ENCODE measurements around the gene PTPRN2.

Gene PTPRN2

GRCh38 chr7:157828881-157829280, 758.7 kb downstream of the PTPRN2 start:
- in situ Hi-C loops (cut with HindIII; ENCODE audit: low pct_ligation_motif_present, low pct_unique_long_range_greater_than_20kb, low sequenced_read_pairs): no loop called here
- DNase-seq: no peak

DNA sequence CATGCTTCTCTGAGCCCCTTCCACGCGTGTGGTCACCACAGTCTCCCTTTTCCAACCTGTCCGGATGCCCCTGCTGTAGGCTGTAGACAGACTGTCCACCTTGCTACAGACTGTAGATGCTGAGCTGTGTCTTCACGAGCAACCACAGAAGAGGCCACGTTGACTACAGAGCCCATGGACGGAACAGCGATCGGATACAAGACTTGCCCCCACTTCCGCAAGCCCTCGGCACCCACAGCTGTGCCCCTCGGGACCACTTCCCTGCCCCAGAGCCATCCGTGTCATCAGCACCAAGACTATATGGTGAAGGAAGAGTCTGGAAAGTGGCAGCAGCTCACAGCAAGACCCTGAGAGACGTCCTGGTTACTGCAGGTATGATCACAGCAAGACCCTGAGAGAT, 759.4 kb downstream of the PTPRN2 start:
- no peak for DNase-seq
- in situ Hi-C loops (cut with HindIII; ENCODE audit: low pct_ligation_motif_present, low pct_unique_long_range_greater_than_20kb, low sequenced_read_pairs): no loop called here

DNA sequence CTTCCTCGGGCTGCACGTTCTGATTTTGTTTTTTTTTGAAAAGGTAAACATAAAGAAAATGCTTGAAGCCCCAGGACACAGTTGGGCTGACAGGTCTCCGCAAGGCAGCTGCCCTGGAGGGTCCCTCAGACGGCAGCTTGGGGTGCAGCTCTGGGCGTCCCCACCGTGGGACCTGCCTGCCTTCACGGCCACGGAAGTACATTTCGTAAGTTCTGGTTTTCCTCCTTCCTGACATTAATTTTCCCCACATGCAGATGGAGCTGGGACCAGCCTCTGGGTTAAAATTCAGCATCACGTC, 759.8 kb downstream of the PTPRN2 start:
- in situ Hi-C loops (cut with HindIII; ENCODE audit: low pct_ligation_motif_present, low pct_unique_long_range_greater_than_20kb, low sequenced_read_pairs): no loop called here
- no peak for DNase-seq

GRCh38 chr7:157827045-157827862, 760.4 kb downstream of the PTPRN2 start:
- no peak for DNase-seq
- in situ Hi-C loops (cut with HindIII; ENCODE audit: low pct_ligation_motif_present, low pct_unique_long_range_greater_than_20kb, low sequenced_read_pairs): no loop called here

DNA sequence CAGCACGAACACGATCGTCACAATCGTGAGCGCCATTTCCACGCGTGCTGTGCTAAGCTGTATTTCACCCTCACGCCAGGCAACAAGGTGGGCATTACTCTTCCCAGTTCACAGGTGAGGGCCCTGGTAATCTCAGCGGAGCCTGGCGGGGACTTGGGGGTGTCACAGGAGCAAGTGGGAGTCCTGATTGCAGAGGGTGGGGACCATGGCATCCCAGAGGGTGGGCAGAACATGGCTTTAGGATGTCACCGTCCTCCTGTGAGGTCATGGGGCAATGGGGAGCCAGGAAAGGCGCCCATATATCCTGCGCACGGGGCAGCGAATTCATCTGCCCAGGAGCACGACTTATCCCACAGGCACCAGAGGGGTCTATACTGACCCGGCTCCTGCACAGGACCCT, 761.1 kb downstream of the PTPRN2 start:
- DNase-seq: no peak
- in situ Hi-C loops (cut with HindIII; ENCODE audit: low pct_ligation_motif_present, low pct_unique_long_range_greater_than_20kb, low sequenced_read_pairs): no loop called here

DNA sequence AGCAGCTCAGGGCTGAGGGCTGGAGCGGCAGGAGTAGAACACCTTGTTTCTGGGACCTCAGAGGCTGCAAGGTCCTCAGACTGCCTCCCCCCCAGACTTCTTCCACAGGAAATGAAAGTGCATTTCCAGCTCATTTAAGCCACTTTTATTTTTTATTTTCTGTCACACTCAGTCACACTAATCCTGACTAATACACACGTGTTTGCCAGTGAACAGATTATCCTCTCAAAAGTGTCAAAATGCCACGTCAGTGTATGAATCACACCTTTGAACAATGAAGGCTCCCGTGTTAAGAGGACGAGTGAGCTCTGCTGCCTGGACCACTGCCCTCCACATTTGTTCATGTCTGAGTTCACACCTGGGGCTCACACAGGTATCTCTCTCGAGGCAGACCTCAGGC, 762.3 kb downstream of the PTPRN2 start:
- in situ Hi-C loops (cut with HindIII; ENCODE audit: low pct_ligation_motif_present, low pct_unique_long_range_greater_than_20kb, low sequenced_read_pairs): no loop called here
- DNase-seq: no peak

- in situ Hi-C loops (cut with HindIII; ENCODE audit: low pct_ligation_motif_present, low pct_unique_long_range_greater_than_20kb, low sequenced_read_pairs): no loop called here
- no peak for DNase-seq
These were observed 762.9 kb downstream of the PTPRN2 start for GRCh38 chr7:157824819-157825121.

DNA sequence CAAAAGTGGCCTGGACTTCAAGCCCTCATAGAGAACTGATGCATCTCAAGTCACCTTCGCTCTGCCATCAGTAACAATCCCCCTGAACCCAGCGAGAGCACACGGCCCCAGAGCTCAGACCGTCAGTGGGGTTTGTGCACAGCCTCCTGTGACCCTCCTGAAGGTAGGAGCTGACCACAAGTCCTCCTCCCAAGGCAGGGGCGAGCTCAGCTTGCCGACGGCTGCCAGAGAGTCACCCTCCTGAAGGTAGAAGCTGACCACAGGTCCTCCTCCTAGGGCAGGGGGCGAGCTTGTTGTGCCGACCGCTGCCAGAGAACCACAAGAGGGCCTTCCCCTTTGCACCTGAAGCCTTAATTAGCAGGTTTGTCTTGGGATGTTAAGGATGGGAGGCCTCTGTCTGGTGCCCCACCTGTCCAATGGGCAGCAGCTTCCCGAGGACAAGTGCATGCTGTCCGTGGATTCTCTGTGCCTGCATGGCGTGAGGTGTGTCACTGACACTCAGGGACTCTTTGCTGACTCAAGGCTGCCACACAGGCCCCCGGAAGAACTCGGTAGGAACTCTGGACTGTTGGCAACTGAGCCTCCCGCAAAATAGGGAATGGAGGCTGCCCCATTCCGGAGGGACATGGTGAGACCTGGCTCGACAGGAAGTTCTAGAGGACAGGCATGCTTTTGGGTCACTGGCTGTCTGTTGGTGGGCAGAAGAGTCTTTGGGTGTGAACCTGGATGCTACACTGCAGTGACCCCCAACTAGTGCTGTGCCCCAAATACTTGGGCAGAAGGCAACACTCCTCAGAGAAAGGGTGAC, 763.4 kb downstream of the PTPRN2 start:
- in situ Hi-C loops (cut with HindIII; ENCODE audit: low pct_ligation_motif_present, low pct_unique_long_range_greater_than_20kb, low sequenced_read_pairs): no loop called here
- DNase-seq: no peak

DNA sequence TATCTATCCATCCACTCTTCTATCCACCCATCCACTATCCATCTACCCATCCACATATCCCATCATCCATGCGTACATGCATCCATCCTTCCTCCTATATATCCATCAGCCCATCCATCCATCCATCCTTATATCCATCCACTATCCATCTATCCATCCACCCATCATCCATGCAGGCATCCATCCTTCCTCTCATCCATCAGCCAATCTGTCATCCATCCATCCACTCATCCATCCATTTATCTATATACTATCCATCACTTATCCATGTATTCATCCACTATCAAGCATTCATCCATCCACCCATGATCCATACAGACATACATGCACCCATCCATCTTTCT, 765.0 kb downstream of the PTPRN2 start:
- no peak for DNase-seq
- in situ Hi-C loops (cut with HindIII; ENCODE audit: low pct_ligation_motif_present, low pct_unique_long_range_greater_than_20kb, low sequenced_read_pairs): no loop called here

DNA sequence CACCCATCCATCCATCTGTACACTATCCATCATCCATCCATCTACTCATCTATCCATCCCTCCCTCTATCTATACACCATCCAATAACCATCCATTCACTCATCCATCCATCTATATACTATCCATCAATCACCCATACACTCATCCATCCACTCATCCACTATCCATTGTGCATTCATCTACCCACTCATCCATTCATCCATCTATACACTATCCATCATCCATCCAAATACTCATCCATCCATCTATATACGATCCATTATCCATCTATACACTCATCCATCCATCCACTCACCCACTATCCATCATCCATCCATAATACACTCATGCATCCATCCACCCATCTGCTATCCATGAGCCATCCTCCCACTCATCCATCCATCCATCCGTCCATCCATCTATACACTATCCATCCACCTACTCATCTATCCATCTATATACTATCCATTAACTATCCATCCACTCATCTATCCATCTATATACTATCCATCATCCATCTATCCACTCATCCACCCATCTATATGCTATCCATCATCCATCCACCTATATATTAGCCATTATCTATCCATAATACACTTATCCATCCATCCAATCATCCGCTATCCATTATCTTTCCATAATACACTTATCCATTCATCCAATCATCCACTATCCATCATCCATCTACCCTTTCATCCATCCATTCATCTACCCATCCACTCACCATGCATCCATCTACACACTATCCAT, 765.5 kb downstream of the PTPRN2 start:
- no peak for DNase-seq
- in situ Hi-C loops (cut with HindIII; ENCODE audit: low pct_ligation_motif_present, low pct_unique_long_range_greater_than_20kb, low sequenced_read_pairs): no loop called here

DNA sequence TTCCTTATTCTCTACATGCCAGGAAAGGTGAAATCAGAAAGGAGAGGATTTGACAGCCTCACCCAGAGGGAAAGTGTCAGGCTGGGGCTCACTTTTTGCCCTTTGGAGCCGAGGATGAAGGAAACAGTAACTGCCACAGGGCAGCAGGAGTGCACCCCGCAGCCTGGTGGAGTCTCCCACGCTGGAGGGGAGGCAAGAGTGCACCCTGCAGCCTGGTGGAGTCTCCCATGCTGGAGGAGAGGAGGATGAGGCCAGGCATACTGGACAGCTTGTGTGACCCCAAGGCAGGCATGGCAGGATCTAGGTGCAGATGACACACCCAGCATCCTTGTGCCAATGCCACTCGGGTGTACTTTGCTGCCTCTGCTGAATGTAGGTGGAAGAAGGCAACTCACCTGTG, 766.8 kb downstream of the PTPRN2 start:
- no peak for DNase-seq
- in situ Hi-C loops (cut with HindIII; ENCODE audit: low pct_ligation_motif_present, low pct_unique_long_range_greater_than_20kb, low sequenced_read_pairs): no loop called here

GRCh38 chr7:157819455-157819807, 768.2 kb downstream of the PTPRN2 start:
- no peak for DNase-seq
- in situ Hi-C loops (cut with HindIII; ENCODE audit: low pct_ligation_motif_present, low pct_unique_long_range_greater_than_20kb, low sequenced_read_pairs): no loop called here

- in situ Hi-C loops (cut with HindIII; ENCODE audit: low pct_ligation_motif_present, low pct_unique_long_range_greater_than_20kb, low sequenced_read_pairs): no loop called here
- no peak for DNase-seq
These were observed 768.7 kb downstream of the PTPRN2 start for GRCh38 chr7:157818701-157819454.

DNA sequence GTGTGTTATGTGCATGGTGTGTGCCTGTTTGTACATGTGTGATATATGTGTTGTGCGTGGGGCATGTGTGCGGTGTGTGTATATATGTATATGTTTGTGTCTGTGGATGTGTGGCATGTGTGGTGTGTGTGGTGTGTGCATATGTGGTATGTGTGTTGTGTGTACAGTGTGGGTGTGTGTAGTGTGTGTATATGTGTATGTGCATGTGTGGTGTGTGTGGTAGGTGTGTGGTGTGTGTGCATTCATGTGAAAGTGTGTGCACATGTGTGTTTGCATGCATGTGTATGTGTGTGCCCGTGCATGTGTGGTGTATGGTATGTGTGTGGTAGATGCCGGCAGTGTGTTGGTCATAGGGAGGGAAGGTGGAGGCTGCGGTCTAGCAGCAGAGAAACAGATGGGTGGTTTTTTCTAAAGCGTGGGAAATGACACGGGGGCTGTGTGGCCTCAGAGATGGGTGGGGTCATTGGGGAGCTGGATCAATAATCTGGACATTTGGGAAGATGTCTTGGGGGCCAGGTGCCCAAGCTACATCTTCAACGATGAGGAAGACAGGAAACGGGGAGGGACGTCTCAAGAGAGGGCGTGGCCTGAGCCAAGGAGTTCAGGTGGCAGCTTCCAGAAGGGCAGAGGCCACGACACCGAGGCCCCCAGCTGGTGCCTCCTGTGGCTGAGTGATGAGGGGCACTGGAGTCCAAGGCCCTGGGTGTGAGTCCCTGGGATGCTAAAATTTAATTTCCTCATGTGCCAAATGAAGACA, 769.5 kb downstream of the PTPRN2 start:
- DNase-seq: no peak
- in situ Hi-C loops (cut with HindIII; ENCODE audit: low pct_ligation_motif_present, low pct_unique_long_range_greater_than_20kb, low sequenced_read_pairs): no loop called here

- no peak for DNase-seq
- in situ Hi-C loops (cut with HindIII; ENCODE audit: low pct_ligation_motif_present, low pct_unique_long_range_greater_than_20kb, low sequenced_read_pairs): no loop called here
These were observed 770.2 kb downstream of the PTPRN2 start for GRCh38 chr7:157817433-157817832.

DNA sequence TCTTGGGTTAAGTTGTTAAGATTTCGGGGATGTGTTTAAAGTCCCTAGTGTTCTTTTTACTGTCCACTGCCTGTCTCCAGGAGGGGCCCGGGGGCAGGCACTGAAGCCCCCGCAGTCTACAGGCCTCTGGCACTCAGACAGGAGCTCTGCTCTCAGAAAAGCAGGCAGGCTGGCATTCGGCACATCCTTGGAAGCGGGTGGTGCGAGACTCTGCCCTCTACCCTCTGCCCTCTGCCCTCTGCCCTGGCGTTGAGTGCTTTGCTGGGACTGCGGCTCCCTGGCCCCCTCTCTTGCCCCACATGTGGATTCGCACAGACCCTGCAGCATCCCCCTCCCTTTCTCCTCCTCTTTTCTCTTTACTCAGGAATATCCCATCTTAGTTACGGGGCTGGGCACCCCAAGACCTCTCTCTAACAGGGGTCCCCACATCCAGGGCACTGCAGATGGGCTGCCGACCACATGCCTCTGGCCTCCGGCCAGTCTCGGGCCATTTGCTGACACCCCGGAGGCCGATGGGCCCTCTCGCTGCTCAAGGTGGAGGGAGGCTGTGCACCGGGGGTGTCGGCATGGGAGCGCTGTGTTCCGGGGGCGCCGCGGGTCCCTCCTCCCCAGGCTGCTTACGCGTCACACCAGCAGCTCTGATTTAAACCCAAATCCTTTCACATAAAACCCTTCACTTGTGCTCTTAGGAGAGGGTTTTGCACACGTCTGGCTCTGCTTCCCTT, 770.9 kb downstream of the PTPRN2 start:
- in situ Hi-C loops (cut with HindIII; ENCODE audit: low pct_ligation_motif_present, low pct_unique_long_range_greater_than_20kb, low sequenced_read_pairs): no loop called here
- DNase-seq: no peak

DNA sequence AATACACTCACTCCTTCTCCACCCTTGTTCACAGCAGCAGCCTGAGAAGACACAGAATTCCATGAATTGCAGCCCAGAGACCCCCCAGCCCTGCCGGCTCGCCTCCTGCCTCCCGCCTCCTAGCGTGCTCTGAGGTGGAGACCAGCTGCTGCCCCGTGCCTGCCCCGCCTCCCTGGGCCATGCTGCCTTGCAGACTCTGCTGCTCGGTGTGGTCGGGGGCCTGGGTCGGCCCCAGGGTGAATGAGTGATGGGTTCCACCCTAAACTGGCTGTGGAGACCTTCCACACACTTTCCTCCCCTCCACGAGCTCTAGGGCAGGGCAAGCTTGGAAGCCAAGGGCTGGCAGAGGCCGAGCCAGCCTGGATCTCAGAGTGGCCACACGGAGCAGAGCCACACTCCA, 771.5 kb downstream of the PTPRN2 start:
- DNase-seq: no peak
- in situ Hi-C loops (cut with HindIII; ENCODE audit: low pct_ligation_motif_present, low pct_unique_long_range_greater_than_20kb, low sequenced_read_pairs): no loop called here

DNA sequence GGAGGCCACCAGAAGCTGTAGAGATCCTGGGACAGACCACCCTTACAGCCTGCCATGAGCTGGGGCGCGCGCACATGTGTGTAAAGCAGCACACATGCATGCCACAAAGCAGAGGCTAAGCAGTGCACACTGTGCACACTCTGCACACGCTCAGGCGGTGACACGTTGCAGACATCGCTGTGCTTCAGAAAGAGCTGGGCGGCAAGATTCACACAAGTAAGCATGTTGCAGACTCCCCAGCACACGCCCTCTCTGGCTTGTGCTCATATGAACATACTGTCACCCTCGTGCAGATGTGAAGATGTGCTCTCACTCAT, 772.0 kb downstream of the PTPRN2 start:
- in situ Hi-C loops (cut with HindIII; ENCODE audit: low pct_ligation_motif_present, low pct_unique_long_range_greater_than_20kb, low sequenced_read_pairs): no loop called here
- no peak for DNase-seq

Measured in ACHN (cell line).